Ascending aorta (tissue), 2 donors: ENCODE measurements around the gene RABIF. TPM values are rescaled to one million over a fixed set of nuclear protein-coding genes. Genes with fewer than 3 reads are reported as not detected.
"Not testable (repeated sequence)": the region's sequence is repeated elsewhere in the genome, so short reads cannot be mapped to it uniquely, and the experiment has no call there.

Experiments
- DNase-seq, 2 donors: peaks; one replicate each; pipeline ENCODE4 v3.0.0-alpha.2; 2019; ENCODE audit warnings: low spot score in 2 of 2
- H3K27ac ChIP-seq, 2 donors: fragments of 200-600 bp; sonication (generic); one replicate each; pipeline ENCODE4 v1.5.1; 2016 to 2017; ENCODE audit warnings: mild to moderate bottlenecking in 1 of 2
- H3K27me3 ChIP-seq: fragments of 200-600 bp; sonication (generic); one replicate; pipeline ENCODE4 v1.5.1; 2017
- H3K36me3 ChIP-seq, 2 donors: fragments of 200-600 bp; sonication (generic); one replicate each; pipeline ENCODE4 v1.5.1; 2016
- H3K4me1 ChIP-seq, 2 donors: fragments of 200-600 bp; sonication (generic); one replicate each; pipeline ENCODE4 v1.5.1; 2016 to 2017; ENCODE audit warnings: mild to moderate bottlenecking in 1 of 2
- H3K4me3 ChIP-seq, 2 donors: fragments of 200-600 bp; sonication (generic); one replicate each; pipeline ENCODE4 v1.5.1; 2016 to 2017; ENCODE audit warnings: mild to moderate bottlenecking in 1 of 2
- H3K9me3 ChIP-seq, 2 donors: fragments of 200-600 bp; sonication (generic); one replicate each; pipeline ENCODE4 v1.5.1; 2016
- CTCF ChIP-seq, 3 experiments: fragments of 200-600 bp in 2 of 3; fragments of 450-650 bp in 1 of 3; sonication (generic) in 2 of 3; IDR thresholded peaks; one replicate each; pipeline ENCODE4 v1.5.1; 2016 to 2019; ENCODE audit warnings: antibody characterized with exemption in 3 of 3, mild to moderate bottlenecking in 1 of 3, moderate library complexity in 1 of 3
- intact Hi-C: fragments of 100-400 bp; cut with DNase I; formaldehyde crosslinking; loops from one replicate; pipeline ENCODE4 v1.15.1; 2023
- total RNA-seq: library from RNA; depleted of rRNA; stranded (reverse); fragments of >200 nt; gene quantifications from one replicate; pipeline ENCODE4 v1.1.0, GENCODE V29; 2016

RABIF gene
- total RNA-seq, 1 donor from 2014 or later, result 1.9 TPM

DNA sequence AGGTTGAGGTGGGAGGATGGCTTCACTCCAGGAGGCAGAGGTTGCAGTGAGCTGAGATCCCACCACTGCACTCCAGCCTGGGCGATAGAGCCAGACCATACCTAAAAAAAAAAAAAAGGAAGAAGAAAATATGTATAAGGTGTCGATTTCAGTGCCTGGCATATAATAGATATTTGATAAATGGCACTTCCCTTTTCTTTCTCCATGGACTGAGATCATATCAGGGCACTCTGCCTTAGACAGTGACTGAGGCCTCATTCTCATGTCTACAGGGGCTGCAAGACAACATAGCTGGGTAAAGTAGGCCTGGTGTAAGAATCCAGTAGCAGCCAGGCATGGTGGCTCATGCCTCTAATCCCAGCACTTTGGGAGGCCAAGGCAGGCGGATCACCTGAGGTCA, 57.0 kb downstream of the RABIF start:
- no peak overlapping the region for H3K27ac ChIP-seq
- intact Hi-C loops, result no loop called here
- TF ChIP-seq CTCF (IDR thresholded peaks at IDR 0.05), result no peak

GRCh38 chr1:202829223-202829622, 59.7 kb downstream of the RABIF start:
- H3K27me3 ChIP-seq, H3K4me3 ChIP-seq, H3K36me3 ChIP-seq, H3K9me3 ChIP-seq, H3K4me1 ChIP-seq, DNase-seq, intact Hi-C loops, H3K27ac ChIP-seq: not testable (repeated sequence)

More for the DNA sequence above, 57.0 kb downstream of the RABIF start:
- Histone ChIP-seq H3K9me3 (no peaks in the 10 kb centered on the region), H3K36me3 (no peaks in the 10 kb centered on the region), H3K27me3 (no peaks in the 10 kb centered on the region), H3K4me1 (no peaks in the 10 kb centered on the region), H3K4me3 (no peak overlapping the region)
- DNase-seq, result no peak

Other genes starting within 250 kb of the RABIF start
- gene SYT2, start 178.7 kb downstream of the RABIF start, total RNA-seq, result not detected
- 61.7 TPM for gene KDM5B, start 80.7 kb downstream of the RABIF start, total RNA-seq
- not detected for gene PCAT6, start 78.2 kb downstream of the RABIF start, total RNA-seq
- gene KLHL12, start 38.1 kb upstream of the RABIF start, total RNA-seq, result 17.8 TPM
- gene ADIPOR1, start 69.2 kb upstream of the RABIF start, total RNA-seq, result 67.9 TPM
- 97.4 TPM for gene CYB5R1, start 78.1 kb upstream of the RABIF start, total RNA-seq
- 44.6 TPM for gene TMEM183A, start 118.2 kb upstream of the RABIF start, total RNA-seq
- 22.2 TPM for gene PPFIA4, start 137.3 kb upstream of the RABIF start, total RNA-seq
- not detected for gene MYOG, start 196.9 kb upstream of the RABIF start, total RNA-seq
- 2.0 TPM for gene ADORA1, start 238.6 kb upstream of the RABIF start, total RNA-seq